ENCODE results near the gene MBOAT1.

MBOAT1 gene

GRCh38 chr6:20070047-20070446, 142.2 kb downstream of the MBOAT1 start:
- DNase-seq (ENCODE audit: low spot score), result no peak
- no peak for TF ChIP-seq CTCF (IDR thresholded peaks at IDR 0.05; ENCODE audit: extremely low read depth, missing control alignments)

- no peak for DNase-seq (ENCODE audit: low spot score)
These were observed 143.2 kb downstream of the MBOAT1 start for GRCh38 chr6:20069021-20069522.

DNA sequence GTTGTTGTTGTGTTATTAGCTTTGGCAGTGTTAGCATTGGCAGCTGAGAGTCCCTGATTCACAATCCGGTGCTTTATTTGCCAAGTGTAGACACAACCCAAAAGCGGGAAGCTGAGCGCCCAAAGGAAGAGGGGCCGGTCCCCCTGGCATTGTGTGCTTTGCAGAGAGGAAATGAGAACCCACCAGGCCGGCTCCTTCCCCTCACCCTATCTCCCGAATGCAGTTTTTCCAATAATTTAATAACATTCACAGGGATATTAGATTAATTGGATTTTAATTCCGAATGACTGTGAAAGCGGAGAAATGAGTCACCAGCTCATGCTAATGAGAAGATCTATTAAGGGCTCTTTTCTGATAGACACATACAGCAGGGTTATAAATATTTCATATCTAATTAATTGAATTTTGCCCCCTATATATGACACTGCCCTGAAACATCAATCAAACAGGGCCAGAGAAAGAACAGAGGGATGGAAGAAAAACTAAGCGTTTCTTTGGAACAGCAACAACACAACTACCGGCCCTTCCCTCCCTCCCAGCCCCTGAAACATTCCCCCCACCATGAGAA, 143.8 kb downstream of the MBOAT1 start:
- TF ChIP-seq CTCF (IDR thresholded peaks at IDR 0.05; ENCODE audit: extremely low read depth, missing control alignments), result no peak
- no peak for DNase-seq (ENCODE audit: low spot score)

More at GRCh38 chr6:20069021-20069522, 143.2 kb downstream of the MBOAT1 start:
- TF ChIP-seq CTCF (IDR thresholded peaks at IDR 0.05; ENCODE audit: extremely low read depth, missing control alignments), result no peak

DNA sequence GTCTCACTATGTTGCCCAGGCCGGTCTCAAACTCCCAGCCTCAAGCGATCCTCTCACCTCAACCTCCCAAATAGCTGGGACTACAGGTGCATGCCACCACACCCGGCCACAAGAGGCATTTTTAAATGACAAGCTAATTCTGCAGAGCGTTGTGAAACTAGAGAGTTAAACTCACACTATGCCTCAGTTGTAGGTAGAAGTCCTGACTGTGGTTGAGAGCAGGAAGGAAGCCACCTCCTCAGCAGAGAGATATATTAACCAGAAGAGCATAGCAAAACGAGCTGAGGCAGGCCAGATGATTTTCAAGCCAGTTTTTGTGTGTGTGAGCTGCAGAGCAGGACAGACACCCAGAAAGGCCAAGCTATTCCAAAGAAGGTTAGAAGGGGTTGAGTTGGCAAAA, 150.3 kb downstream of the MBOAT1 start:
- no peak for TF ChIP-seq CTCF (IDR thresholded peaks at IDR 0.05; ENCODE audit: extremely low read depth, missing control alignments)
- no peak for DNase-seq (ENCODE audit: low spot score)

DNA sequence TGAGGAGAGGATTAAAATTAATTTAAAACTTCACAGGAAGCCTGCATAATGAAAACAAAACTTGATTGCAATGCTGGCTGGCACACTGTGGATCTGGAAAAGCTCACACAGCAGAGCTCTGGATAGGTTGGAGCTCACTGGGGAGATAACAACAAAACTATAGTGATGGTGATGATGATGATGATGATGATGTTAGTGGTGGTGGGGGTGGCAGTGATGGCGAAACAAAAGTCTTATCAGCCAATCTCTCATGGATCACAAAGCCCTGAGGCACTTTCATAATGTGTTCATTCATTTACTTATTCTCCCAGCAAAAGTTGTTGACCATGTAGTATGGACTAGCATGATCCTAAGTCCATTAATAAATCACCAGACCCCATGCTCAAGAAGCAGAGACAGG, 152.0 kb downstream of the MBOAT1 start:
- DNase-seq (ENCODE audit: low spot score), result no peak
- no peak for TF ChIP-seq CTCF (IDR thresholded peaks at IDR 0.05; ENCODE audit: extremely low read depth, missing control alignments)

- no peak for DNase-seq (ENCODE audit: low spot score)
- TF ChIP-seq CTCF (IDR thresholded peaks at IDR 0.05; ENCODE audit: extremely low read depth, missing control alignments), result no peak
These were observed 153.4 kb downstream of the MBOAT1 start for GRCh38 chr6:20058912-20059311.

DNA sequence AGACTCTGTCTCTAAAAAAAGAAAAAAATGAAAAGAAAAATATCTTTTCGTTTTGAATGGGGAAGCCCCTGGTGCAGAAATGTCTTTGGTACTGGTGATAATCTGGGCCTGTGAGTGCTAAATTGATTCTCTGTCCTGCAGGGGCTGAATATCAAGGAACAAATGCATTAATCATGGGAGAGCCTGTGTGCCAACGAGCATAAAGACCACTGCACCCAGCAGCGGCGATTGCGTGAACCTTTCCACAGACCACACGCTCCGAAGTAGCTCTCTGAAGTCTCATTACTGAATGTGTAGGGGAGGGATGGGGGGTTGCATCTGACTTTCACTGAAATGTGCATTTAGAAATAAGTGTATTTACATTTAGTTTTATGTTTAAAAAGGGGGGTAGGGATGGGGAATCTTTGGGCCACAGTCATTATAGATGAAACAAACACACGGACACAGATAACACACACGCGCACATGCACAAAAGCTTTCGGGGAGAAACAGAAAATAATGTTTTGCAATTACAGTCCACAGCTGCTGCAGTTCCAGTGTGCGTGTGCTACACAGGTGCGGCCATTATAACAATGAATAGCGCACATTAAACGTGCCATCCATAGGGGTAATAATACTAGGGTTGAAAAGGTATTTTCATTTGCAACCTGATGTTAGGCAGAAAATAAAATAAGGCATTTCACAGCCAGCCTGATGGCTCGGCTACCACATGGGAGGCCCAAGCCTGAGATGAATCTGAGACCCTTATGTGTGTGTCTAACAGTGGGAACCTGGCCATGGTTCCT, 154.0 kb downstream of the MBOAT1 start:
- no peak for DNase-seq (ENCODE audit: low spot score)
- TF ChIP-seq CTCF (IDR thresholded peaks at IDR 0.05; ENCODE audit: extremely low read depth, missing control alignments), result no peak
